Measurements from ENCODE around the gene GPM6B. TPM values are rescaled to one million over a fixed set of nuclear protein-coding genes. Genes with fewer than 3 reads are reported as not detected.

The GPM6B gene, protein sequence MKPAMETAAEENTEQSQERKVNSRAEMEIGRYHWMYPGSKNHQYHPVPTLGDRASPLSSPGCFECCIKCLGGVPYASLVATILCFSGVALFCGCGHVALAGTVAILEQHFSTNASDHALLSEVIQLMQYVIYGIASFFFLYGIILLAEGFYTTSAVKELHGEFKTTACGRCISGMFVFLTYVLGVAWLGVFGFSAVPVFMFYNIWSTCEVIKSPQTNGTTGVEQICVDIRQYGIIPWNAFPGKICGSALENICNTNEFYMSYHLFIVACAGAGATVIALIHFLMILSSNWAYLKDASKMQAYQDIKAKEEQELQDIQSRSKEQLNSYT
- 1 to 10 TPM in 2 of 3 donors, under 1 TPM in 1; 0.11 to 1.4 (median 1.2) TPM for polyA plus RNA-seq

- Mint-ChIP-seq H3K27me3 (ENCODE audit: low read depth in 3 of 3) (peaks cover 1 to 4% (median 4%) of the 10 kb centered on the region in 3 donors), H3K36me3 (no peaks in the 10 kb centered on the region), H3K27ac (peak within 1 kb of the TSS in 1 of 6 donors; percentile 3), H3K9me3 (no peaks in the 10 kb centered on the region), H3K4me3 (no peak within 1 kb of the TSS), H3K4me1 (no peaks in the 10 kb centered on the region)
- no peak for DNase-seq
Measured at GRCh38 chrX:13816643-13817627, at the start of gene GPM6B. TSS of gene GPM6B (minus strand) at chrX:13817093. CDS start at chrX:13816904, 189 bp downstream.

- no peaks in the 10 kb centered on the region for H3K36me3 Mint-ChIP-seq
- H3K27me3 Mint-ChIP-seq (ENCODE audit: low read depth in 3 of 3): peaks cover 2 to 10% (median 5%) of the 10 kb centered on the region in 3 donors
Measured at GRCh38 chrX:13864264-13864663, 47.4 kb upstream of the GPM6B start.

DNA sequence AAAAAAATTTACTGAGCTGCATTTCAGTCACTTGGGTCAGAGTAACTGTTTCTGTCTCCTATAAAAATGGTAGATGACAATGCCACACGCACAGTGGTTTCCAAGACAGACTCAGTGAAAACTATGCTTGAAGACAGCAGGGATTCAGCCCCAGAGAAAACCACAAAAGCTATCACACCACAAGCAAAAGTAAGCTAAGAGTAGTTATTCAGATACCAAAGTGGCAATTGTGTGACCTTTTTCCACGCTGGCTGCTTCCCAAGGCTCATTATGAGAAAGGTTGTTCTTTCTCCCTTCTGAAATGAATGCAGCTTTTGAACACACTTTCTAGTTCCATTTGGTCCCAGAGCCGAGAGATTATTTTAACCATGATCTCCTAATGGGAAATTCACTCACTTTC, 46.4 kb upstream of the GPM6B start:
- H3K36me3 Mint-ChIP-seq: no peaks in the 10 kb centered on the region
- no peak for DNase-seq
- H3K4me1 Mint-ChIP-seq: no peaks in the 10 kb centered on the region
- no peak overlapping the region for H3K4me3 Mint-ChIP-seq
- peaks cover 3 to 10% (median 5%) of the 10 kb centered on the region in 3 donors for H3K27me3 Mint-ChIP-seq (ENCODE audit: low read depth in 3 of 3)
- H3K27ac Mint-ChIP-seq: no peak overlapping the region
- no peaks in the 10 kb centered on the region for H3K9me3 Mint-ChIP-seq

More at GRCh38 chrX:13864264-13864663, 47.4 kb upstream of the GPM6B start:
- H3K9me3 Mint-ChIP-seq: no peaks in the 10 kb centered on the region
- H3K27ac Mint-ChIP-seq: no peak overlapping the region
- H3K4me3 Mint-ChIP-seq: no peak overlapping the region
- no peak for DNase-seq
- H3K4me1 Mint-ChIP-seq: no peaks in the 10 kb centered on the region

DNA sequence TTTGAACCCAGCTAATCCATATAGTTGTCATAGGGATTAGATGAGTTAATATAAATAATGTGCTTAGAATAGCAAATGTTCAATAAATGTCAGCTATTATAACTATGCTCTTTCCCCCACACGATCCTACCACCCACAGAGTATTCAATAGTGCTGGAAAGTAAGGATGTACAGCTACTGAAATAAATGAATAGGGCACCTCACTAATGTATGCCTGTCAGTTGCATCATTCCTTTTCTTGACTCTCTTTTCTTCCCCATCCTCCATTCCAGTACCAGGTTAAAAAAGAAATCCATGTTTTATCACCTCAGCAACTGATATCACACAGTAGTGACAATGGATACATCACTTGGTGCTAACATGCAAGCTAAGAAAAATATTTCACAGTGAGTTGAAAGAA, 42.8 kb upstream of the GPM6B start:
- no peak overlapping the region for H3K27ac Mint-ChIP-seq

GRCh38 chrX:13857804-13858203, 40.9 kb upstream of the GPM6B start:
- Mint-ChIP-seq H3K4me3 (no peak overlapping the region), H3K27me3 (ENCODE audit: low read depth in 3 of 3) (peaks cover 0 to 7% (median 4%) of the 10 kb centered on the region in 3 donors), H3K9me3 (no peaks in the 10 kb centered on the region), H3K4me1 (no peaks in the 10 kb centered on the region), H3K27ac (no peak overlapping the region), H3K36me3 (no peaks in the 10 kb centered on the region)
- no peak for DNase-seq

More for the DNA sequence above, 42.8 kb upstream of the GPM6B start:
- Mint-ChIP-seq H3K27me3 (ENCODE audit: low read depth in 3 of 3) (peaks cover 0 to 9% (median 4%) of the 10 kb centered on the region in 3 donors), H3K4me3 (no peak overlapping the region), H3K4me1 (no peaks in the 10 kb centered on the region), H3K36me3 (no peaks in the 10 kb centered on the region), H3K9me3 (no peaks in the 10 kb centered on the region)
- DNase-seq: no peak

DNA sequence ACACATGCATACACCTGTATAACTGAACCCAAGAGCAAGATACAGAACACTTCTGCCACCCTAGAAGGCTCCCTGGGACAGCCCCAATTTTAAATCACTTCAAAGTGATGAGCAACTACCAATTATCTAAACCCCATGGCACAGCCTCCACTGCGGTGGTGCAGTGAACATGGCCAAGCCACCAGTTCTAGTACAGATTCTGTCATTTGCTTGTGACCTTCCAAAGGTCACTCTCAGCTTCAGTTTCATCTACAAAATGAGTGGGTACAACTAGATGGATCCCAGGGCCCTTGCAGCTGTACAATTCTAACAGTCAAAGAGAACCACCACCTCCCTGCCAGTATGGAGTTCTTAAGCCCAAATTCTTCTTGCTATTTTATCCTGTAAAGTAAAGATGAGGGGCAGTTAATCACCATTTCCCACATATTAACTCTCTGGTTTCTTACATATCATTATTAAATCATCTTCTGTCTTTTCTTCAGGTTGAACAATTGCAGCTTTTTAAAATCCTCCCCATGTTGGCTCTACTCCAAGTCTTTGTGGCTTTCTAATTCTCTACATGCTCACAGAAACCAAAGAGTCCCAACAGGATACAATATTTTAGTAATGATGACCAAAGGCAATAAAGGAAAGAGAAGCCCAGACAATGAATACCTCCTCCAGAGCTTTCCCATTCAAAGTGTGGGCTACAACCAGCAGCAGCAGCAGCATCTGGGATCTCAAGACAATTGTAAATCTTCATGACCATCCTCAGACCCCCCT, 39.0 kb upstream of the GPM6B start:
- Mint-ChIP-seq H3K4me3 (no peak overlapping the region), H3K4me1 (no peaks in the 10 kb centered on the region), H3K27me3 (ENCODE audit: low read depth in 3 of 3) (peaks cover 0 to 9% (median 4%) of the 10 kb centered on the region in 3 donors), H3K9me3 (no peaks in the 10 kb centered on the region), H3K36me3 (no peaks in the 10 kb centered on the region), H3K27ac (no peak overlapping the region)
- DNase-seq: no peak

GRCh38 chrX:13854003-13854402, 37.1 kb upstream of the GPM6B start:
- H3K27ac Mint-ChIP-seq: no peak overlapping the region
- no peaks in the 10 kb centered on the region for H3K9me3 Mint-ChIP-seq
- peaks cover 0 to 4% (median 0%) of the 10 kb centered on the region in 3 donors for H3K36me3 Mint-ChIP-seq
- H3K4me1 Mint-ChIP-seq: no peaks in the 10 kb centered on the region
- DNase-seq: no peak
- peaks cover 0 to 9% (median 4%) of the 10 kb centered on the region in 3 donors for H3K27me3 Mint-ChIP-seq (ENCODE audit: low read depth in 3 of 3)
- H3K4me3 Mint-ChIP-seq: no peak overlapping the region

- Mint-ChIP-seq H3K9me3 (no peaks in the 10 kb centered on the region), H3K27me3 (ENCODE audit: low read depth in 3 of 3) (peaks cover 0 to 11% (median 5%) of the 10 kb centered on the region in 3 donors), H3K4me1 (no peaks in the 10 kb centered on the region), H3K4me3 (no peak overlapping the region), H3K27ac (no peak overlapping the region), H3K36me3 (peaks cover 0 to 4% (median 0%) of the 10 kb centered on the region in 3 donors)
- DNase-seq: no peak
Measured at GRCh38 chrX:13852001-13852695, 35.3 kb upstream of the GPM6B start.

GRCh38 chrX:13845721-13846378, 29.0 kb upstream of the GPM6B start:
- Mint-ChIP-seq H3K4me1 (no peaks in the 10 kb centered on the region), H3K9me3 (no peaks in the 10 kb centered on the region), H3K27me3 (ENCODE audit: low read depth in 3 of 3) (peaks cover 2 to 8% (median 6%) of the 10 kb centered on the region in 3 donors), H3K4me3 (no peak overlapping the region), H3K27ac (no peak overlapping the region), H3K36me3 (peaks cover 0 to 4% (median 0%) of the 10 kb centered on the region in 3 donors)
- no peak for DNase-seq

- H3K27me3 Mint-ChIP-seq (ENCODE audit: low read depth in 3 of 3): peaks cover 2 to 8% (median 5%) of the 10 kb centered on the region in 3 donors
- H3K36me3 Mint-ChIP-seq: no peaks in the 10 kb centered on the region
- no peaks in the 10 kb centered on the region for H3K4me1 Mint-ChIP-seq
- DNase-seq: no peak
- H3K9me3 Mint-ChIP-seq: no peaks in the 10 kb centered on the region
- no peak overlapping the region for H3K4me3 Mint-ChIP-seq
- no peak overlapping the region for H3K27ac Mint-ChIP-seq
Measured at GRCh38 chrX:13843150-13843721, 26.3 kb upstream of the GPM6B start.

DNA sequence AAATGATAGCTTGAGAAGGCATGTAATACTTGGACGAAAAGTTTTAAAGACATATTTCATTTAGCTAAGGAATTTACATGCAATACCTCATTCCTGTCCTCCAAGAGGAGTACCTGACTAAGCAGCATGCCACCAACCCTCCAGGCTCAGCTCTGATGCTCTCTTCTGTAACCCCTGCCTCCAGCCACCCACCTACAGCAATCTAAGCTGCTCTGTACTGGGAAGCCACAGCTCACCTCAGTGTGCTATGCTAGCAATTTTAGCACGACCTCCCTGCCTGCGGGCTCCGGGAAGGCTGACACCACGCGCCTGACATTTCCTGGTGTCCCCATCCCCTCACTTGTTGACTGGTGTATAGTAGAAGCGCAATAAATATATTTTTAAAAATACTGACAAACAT, 23.2 kb upstream of the GPM6B start:
- H3K4me1 Mint-ChIP-seq: no peaks in the 10 kb centered on the region
- H3K27me3 Mint-ChIP-seq (ENCODE audit: low read depth in 3 of 3): peaks cover 2 to 8% (median 3%) of the 10 kb centered on the region in 3 donors
- H3K4me3 Mint-ChIP-seq: no peak overlapping the region
- H3K36me3 Mint-ChIP-seq: no peaks in the 10 kb centered on the region
- H3K9me3 Mint-ChIP-seq: no peaks in the 10 kb centered on the region
- no peak overlapping the region for H3K27ac Mint-ChIP-seq
- DNase-seq: no peak

DNA sequence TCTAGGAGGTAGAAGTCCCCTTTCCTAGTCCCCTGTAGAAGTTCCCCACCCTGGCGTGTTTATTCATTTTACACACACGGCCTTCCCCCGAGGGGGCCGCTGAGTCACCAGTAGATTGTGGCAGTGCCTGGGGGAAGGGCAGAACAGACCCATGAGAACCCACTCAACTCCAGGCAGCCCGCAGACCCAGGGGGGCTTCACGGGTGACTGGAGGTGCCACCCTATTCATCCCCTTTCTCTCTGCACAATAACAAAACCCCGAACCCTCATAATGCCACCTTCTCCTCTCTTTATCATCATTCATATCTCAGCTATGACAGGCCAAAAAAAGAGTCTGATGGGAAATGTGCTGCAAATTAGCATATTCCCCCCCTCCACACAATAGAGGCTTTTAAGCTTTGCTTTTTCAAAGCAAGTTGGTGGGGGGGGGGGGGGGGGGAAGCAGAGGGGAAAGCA, 20.4 kb upstream of the GPM6B start:
- H3K4me1 Mint-ChIP-seq: no peaks in the 10 kb centered on the region
- no peak overlapping the region for H3K27ac Mint-ChIP-seq
- H3K9me3 Mint-ChIP-seq: no peaks in the 10 kb centered on the region
- H3K4me3 Mint-ChIP-seq: no peak overlapping the region
- peaks cover 2 to 5% (median 3%) of the 10 kb centered on the region in 3 donors for H3K27me3 Mint-ChIP-seq (ENCODE audit: low read depth in 3 of 3)
- no peak for DNase-seq
- no peaks in the 10 kb centered on the region for H3K36me3 Mint-ChIP-seq
